GM18508 (cell line): ENCODE measurements around the gene SCARF2.
"Not testable (repeated sequence)": the region's sequence is repeated elsewhere in the genome, so short reads cannot be mapped to it uniquely, and the experiment has no call there.

Experiments
- ATAC-seq: cut with Tn5 transposase; IDR thresholded peaks from one replicate; pipeline ENCODE4 v1.9.1; 2021; ENCODE audit warnings: moderate number of reproducible peaks; ENCODE audit not compliant: insufficient read depth, unreplicated experiment

SCARF2 gene

DNA sequence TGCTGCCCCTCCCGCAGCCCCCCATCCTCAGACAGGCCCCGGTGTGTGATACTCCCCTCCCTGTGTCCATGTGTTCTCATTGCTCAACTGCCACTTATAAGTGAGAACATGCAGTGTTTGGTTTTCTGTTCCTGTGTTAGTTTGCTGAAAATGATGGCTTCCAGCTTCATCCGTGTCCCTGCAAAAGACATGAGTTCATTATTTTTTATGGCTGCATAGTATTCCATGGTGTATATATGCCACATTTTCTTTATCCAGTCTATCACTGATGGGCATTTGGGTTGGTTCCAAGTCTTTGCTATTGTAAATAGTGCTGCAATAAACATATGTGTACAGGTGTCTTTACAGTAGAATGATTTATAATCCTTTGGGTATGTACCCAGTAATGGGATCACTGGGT is 22.4 kb downstream of the SCARF2 start:
- not testable (repeated sequence) for ATAC-seq

DNA sequence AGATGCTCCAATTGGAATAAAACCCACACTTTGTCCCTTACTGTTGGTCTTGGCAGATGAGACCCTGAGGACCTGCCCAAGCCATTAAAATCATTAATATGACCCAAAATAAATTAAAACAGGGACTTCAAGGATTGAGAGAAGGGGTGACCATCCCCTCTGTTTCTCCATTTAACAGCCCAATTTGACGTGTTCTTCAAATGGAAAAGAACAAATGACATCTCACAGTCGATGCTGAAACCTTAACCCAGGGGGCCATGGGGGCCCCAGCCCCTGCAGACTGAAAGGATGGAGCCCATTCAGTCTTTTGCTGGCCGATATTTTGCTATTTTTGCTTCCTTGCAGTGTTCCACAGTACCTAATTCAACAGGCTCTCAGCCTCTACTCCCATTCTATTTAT is 23.2 kb downstream of the SCARF2 start:
- no peak for ATAC-seq

DNA sequence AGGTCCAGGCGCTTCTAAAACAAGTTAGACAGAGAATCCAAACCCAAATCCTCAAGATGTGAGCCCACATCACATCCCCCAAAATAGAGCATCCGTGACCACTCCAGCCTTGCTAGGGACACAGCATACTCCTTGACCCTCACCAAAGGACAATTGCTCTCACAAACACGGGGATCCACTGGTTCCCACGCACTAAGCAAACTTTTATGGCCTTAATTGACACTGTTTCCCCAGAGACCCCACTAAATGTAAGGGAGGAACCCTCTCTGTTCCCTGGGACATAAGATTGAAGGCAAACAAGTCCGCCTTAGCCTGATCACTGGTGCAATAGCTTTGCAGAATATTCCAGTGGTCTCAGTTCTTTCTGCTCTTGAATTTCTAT is 23.6 kb downstream of the SCARF2 start:
- no peak for ATAC-seq

DNA sequence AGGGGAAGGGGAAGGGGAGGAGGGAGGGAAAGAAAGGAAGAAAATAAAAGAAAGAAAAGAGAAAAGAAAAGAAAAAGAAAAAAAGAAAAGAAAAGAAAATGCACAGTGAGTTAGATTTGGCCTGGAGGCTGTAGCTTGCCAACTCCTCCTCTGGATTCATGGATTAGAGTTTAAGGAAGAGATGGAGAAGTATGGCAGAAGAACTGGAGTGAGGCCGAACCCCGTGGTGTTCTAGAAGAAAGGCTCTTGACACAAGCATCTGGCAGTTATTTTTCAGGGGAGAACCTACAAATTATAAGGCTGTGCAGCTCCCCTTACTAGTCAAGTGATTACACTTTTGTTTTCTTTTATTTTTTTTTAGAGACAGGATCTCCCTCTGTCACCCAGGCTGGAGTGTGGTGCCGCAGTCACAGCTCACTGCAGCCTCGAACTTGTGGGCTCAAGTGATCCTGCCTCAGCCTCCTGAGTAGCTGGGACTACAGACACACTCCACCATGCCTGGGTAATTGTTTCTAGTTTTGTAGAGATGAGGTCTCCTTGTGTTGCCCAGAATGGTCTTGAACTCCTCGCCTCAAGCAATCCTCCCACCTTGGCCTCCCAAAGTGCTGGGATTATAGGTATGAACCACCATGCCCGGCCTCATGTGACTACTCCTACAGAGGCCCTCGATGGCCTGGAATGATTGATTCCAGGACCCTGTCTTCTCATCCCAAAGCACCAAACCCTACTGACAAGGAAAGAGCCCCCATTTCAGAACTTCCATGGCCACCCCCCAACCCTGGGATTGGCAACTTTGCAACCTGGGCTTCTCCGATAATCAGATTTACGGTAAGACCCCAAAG is 24.2 kb downstream of the SCARF2 start:
- ATAC-seq: no peak

DNA sequence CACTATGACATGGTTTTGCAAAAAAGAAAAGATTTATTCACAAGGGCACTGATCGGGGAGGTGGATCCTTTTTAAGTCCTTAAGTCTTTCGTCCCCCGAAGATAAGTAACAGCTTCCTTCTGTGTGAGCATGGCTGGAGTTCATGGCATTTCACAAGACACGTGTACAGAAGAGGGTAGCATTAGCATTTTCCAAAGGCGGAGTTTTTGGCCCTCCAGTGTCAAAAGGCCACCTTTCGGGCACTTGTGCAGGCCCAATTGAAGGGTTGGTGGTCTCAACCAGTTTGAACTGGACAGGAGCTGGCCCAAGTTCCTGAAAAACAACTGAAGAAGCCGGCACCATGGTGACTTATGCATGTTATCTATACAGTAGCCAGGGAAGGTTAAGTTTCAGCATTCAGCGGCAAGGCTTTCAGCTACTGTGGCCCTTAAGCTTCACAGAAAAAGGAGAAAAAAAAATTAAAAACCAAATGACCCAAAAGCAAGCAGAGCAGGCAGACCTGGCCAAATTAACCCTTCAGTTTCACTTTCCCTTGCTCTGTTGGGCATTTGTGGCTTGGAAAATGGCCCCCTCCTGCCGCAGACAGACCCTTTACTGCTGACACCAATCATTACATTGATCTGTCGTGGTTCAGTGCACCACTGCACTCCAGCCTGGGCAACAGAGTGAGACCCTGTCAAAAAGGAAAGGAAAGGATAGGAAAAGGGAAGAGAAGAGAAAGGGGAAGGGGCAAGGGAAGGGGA is 25.0 kb downstream of the SCARF2 start:
- ATAC-seq: no peak

DNA sequence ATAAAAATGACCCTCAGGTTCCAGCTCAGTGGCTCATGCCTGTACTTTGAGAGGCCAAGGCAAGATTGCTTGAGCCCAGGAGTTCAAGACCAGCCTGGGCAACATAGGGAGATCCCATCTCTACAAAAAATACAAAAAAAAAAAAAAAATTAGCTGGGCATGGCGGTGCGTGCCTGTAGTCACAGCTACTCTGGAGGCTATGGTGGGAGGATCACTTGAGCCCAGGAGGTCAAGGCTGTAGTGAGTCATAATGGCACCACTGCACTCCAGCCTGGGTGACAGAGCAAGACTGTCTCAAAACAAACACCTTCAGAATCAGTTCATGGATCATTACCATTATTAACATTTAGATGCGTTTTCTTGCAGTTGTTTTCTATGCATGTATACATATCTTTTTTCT is 28.2 kb downstream of the SCARF2 start:
- ATAC-seq: not testable (repeated sequence)

DNA sequence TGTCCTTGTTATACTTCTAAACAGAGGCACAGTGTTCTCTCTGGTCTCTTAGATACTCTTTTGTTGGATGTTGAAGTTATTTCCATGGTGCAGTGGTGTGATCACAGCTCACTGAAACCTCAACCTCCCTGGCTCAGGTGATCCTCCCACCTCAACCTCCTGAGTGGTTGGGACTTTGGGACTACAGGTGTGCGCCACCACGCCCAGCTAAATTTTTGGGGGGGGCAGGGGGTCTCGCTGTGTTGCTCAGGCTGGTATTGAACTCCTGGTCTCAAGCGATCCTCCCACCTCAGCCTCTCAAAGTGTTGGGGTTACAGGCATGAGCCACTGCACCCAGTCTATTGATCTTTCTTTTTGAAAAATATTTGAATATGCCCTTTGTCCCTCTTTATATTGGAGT is 28.7 kb downstream of the SCARF2 start:
- ATAC-seq: no peak

DNA sequence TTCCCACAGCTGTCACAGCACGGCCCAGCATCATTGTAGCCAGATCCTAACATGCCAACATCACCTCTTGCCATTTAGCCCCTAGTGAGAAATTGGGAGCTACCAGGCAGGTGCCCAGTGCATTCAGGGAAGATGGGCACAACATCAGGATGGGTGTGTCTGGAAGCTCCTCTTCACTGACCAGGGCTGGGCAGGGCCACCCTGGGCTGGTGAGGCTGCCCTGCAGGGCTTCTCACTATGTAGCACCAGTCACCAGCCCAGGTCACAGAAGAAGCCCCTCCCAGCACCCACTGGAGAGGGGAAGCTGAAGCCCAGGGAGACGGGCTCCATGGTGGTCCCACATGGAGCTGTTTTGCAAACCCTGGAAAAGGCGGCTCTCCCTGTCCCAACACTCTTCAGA is 29.8 kb downstream of the SCARF2 start:
- no peak for ATAC-seq

DNA sequence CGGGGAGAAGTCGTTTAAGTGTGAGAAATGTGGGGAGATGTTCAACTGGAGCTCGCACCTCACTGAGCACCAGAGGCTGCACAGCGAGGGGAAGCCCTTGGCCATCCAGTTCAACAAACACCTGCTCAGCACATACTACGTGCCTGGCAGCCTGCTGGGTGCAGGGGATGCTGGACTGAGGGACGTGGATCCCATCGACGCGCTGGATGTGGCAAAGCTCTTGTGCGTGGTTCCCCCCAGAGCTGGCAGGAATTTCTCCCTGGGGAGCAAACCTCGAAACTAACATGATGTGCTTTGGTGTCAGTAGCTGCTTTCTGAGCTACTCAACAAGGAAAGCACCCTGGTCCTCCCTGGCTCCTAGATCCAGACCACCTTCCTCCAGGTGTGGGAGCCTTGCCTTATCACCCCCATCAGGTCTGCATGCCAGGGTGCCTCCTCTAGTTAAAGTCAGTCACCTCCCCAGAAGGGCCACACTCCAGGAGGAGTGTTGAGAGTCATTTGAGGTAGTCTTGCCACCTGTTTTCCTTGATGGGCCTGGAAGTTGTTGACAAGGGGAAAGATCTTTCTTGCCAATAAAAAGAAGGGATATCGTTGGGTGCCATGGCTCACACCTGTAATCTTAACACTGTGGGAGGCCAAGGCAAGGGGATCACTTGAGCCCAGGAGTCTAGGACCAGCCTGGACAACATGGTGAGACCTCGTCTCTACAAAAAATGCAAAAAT is 30.8 kb downstream of the SCARF2 start:
- no peak for ATAC-seq

DNA sequence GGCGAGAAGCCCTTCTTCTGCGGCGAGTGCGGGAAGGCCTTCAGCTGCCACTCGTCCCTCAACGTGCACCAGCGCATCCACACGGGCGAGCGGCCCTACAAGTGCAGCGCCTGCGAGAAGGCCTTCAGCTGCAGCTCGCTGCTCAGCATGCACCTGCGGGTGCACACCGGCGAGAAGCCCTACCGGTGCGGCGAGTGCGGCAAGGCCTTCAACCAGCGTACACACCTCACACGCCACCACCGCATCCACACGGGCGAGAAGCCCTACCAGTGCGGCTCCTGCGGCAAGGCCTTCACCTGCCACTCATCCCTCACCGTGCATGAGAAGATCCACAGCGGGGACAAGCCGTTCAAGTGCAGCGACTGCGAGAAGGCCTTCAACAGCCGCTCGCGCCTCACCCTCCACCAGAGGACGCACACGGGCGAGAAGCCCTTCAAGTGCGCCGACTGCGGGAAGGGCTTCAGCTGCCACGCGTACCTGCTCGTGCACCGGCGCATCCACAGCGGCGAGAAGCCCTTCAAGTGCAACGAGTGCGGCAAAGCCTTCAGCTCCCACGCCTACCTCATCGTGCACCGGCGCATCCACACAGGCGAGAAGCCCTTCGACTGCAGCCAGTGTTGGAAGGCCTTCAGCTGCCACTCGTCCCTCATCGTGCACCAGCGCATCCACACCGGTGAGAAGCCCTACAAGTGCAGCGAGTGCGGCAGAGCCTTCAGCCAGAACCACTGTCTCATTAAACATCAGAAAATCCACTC is 31.5 kb downstream of the SCARF2 start:
- ATAC-seq: no peak

DNA sequence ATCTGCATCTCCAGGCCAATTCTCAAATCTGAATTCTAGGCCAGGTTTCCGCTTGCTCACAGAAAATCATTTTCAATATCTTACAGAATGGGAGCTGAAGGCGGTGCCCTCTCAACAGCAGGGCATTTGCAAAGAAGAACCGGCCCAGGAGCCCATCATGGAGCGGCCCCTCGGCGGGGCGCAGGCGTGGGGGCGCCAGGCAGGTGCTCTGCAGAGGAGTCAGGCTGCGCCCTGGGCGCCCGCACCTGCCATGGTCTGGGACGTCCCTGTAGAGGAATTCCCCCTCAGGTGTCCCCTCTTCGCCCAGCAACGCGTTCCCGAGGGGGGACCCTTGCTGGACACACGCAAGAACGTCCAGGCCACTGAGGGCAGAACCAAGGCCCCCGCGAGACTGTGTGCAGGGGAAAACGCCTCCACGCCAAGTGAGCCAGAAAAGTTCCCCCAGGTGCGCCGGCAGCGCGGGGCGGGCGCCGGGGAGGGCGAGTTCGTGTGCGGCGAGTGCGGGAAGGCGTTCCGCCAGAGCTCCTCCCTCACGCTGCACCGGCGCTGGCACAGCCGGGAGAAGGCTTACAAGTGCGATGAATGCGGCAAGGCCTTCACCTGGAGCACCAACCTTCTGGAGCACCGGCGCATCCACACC is 32.2 kb downstream of the SCARF2 start:
- ATAC-seq: no peak

DNA sequence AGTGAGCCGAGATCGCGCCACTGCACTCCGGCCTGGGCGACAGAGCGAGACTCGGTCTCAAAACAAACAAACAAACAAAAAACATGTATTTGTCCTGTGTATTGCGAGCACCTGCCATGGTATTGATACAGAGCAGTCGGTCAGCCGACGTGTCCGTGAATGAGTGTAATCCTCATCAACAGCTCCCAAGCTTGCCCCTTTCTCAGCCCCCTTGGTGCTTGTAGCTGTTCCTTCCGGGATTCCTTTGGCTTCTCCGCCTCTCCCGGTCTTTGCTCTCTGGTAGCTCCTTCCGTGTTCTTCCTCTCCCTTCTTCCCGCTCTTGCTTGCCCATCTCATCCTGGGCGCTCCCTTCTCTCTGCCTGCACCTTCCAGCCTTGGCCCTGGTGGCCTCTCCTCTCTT is 32.7 kb downstream of the SCARF2 start:
- no peak for ATAC-seq

DNA sequence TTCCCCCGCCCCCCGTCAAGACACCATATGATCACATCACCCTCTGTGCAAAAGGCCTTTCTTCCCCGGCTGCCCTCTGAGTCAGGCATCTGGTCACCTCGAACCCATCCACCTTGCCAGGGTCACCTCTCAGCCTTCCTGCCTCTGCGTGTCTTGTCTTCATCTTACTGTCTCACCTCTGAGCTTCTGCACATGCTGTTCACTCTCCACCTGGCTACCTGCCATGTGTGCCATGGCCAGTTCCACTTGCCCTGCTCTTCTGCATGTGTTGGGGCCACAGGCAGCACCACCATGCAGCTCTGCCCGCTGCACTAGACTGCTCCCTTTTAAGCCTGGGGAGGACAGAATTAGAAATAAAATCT is 33.9 kb downstream of the SCARF2 start:
- no peak for ATAC-seq

DNA sequence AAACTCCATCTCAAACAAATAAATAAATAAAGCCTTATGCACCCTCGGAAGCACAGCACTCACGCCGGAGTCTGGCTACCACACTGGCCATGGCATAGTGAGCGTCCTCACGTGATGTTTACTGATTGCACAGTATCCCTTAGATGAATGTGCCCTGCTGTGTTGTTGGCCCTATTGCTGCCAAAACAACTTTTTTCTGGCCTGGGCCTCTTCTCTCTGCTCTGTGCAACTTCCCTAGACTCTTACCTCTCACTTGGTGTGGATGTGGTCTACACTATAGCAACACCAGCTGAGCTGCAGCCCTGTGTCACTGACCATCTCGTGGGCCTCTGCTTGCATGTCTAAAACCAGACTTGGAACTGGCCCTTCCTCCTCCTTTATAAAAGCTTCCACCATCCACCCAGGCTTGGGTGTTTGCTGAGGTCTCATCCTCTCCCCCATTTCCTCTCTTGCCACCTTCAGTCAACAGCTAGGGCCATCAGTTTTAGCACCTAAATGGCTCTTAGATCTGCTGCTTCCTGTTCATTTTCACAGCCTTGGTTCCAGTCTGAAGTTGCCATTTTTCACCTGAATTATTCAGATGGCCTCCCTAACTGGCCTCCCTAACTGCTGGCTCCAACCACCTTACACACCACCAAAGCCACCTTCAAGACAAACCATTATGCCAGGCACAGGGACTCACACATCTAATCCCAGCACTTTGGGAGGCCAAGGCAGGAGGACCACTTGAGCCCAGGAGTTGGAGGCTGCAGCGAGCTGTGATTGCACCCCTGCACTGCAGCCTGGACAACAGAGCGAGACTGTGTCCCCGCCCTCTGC is 34.5 kb downstream of the SCARF2 start:
- ATAC-seq: no peak

DNA sequence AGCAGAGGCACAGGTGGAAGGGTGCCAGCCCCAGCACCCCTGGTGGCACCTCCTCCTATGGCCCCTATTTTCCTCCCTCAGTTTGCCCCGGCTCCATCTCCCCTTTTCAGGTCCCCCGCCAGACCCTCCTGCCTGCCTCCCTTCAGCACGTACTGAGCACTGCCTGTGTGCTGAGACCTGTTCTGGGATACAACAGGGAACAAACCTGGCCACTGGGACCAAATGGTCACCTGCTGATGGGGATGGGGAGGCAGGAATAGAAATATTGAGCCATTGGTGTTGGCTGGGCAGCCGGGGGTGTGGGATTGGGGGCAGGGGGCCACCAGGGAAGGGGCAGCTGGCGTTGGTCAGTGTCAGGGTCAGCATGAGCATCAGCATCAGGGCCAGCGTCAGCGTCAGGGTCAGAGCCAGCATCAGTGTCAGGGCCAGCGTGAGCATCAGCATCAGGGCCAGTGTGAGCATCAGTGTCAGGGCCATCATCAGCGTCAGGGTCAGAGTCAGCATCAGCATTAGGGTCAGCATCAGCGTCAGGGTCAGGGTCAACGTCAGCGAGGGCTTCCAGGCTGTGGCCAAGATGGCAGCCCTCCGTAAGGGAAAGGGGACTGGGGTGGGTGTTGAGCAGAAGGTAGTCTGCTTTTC is 36.1 kb downstream of the SCARF2 start:
- no peak for ATAC-seq

DNA sequence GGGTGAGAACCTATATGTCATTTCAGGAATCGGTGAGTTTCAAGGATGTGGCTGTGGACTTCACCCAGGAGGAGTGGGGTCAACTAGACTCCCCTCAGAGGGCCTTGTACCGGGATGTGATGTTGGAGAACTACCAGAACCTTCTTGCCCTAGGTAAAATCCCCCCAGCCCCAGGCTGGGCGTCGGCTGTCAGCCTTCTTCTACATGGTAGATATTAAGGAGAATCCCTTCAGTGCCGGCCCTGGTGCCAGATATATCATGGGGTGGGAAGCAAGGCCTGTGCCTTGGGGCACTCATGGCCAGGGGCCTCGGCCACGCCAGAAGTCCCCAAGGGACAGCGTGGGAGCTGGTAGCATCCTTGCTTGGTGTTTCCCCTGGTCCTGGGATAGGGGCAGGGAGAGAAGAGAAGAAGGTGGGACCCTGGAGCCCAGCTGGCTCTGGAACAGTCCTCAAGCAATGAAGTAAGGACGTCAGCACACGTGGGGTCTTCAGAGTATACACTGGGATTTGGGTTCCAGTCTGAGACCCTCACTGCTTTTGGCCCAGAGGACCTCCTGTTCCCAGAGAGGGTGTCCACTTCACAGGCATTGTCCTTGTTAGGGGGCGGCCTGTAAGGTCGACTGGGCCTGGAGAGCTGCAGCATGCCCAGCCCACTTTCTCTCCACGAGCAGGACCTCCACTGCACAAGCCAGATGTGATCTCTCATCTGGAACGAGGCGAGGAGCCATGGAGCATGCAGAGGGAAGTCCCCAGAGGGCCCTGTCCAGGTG is 36.8 kb downstream of the SCARF2 start:
- ATAC-seq: no peak

DNA sequence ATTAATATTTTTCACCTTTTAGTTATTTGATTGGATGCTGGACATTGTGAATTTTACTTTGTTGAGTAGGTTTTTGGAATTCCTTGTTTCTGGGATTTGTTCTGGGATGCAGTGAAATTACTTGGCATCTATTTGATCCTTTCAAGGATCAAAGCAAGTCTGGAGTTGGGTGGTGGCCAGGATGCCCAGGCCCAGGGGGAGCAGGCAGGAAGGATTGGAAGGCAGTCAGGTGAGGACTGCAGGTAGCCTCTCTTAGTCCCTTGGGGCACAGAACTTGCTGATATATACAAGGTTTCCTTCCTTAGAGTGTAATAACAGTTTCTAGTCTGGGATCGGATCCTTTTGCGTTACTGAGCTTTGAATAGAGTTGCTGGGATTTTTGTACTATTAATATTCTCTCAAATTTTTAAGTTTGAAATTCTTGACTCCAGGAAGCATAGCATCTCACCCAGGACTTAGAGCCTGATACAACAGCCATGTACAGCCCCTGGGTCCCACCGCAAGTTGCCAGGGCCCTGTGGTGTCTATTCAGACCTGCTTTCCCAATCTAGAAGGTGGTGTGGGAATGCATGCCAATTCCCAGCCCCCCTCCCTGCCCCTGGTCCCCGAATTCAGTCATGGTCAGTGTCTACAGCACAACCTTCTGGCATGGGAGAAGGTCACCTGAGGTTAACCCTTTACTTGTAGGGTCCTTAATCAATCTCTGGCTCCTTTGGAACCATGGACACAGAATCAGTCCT is 37.6 kb downstream of the SCARF2 start:
- ATAC-seq: no peak
